Bronchial epithelial cell (primary cell): ENCODE results near the gene RAD51B. TPM values are rescaled to one million over a fixed set of nuclear protein-coding genes. Genes with fewer than 3 reads are reported as not detected.

ENCODE experiments used
- DNase-seq: peaks from one replicate; pipeline ENCODE4 v3.0.0-alpha.2; 2010; ENCODE audit warnings: low read depth
- FAIRE-seq: peaks from 2 replicates; lab custom pipeline; 2011; peaks lifted over from hg19 to GRCh38; lab: Jason Lieb, UNC
- H3K27me3 ChIP-seq: 2 replicates; pipeline ENCODE4 v1.5.1; 2011; ENCODE audit warnings: low read length; ENCODE audit not compliant: control insufficient read depth, insufficient read depth
- H3K36me3 ChIP-seq: 2 replicates; pipeline ENCODE4 v1.5.1; 2011; ENCODE audit warnings: low read length; ENCODE audit not compliant: control insufficient read depth, insufficient read depth
- H3K4me3 ChIP-seq: 2 replicates; pipeline ENCODE4 v1.5.1; 2011; ENCODE audit warnings: mild to moderate bottlenecking, low read depth, low read length, control low read depth
- CTCF ChIP-seq: IDR thresholded peaks from 2 replicates; pipeline ENCODE4 v1.5.1; 2011; ENCODE audit warnings: mild to moderate bottlenecking, moderate library complexity, low read length, control low read depth, inconsistent platforms; ENCODE audit not compliant: insufficient read depth, severe bottlenecking
- total RNA-seq: library from RNA; depleted of rRNA; stranded (reverse); fragments of >200 nt; gene quantifications from 2 replicates; pipeline ENCODE4 v1.2.1, GENCODE V29; 2014

Gene RAD51B
- total RNA-seq, 1 donor from 2014 or later: 12.1 TPM

- H3K36me3 ChIP-seq: no peaks in the 10 kb centered on the region
- TF ChIP-seq CTCF: no peak
- H3K27me3 ChIP-seq: no peaks in the 10 kb centered on the region
- H3K4me3 ChIP-seq: no peak overlapping the region
- FAIRE-seq (no peak), DNase-seq (peak; percentile 19)
Measured at GRCh38 chr14:68336165-68336564, 516.6 kb downstream of the RAD51B start.

- H3K27me3 ChIP-seq: no peaks in the 10 kb centered on the region
- no peak overlapping the region for H3K4me3 ChIP-seq
- DNase-seq (no peak), FAIRE-seq (no peak)
- no peak for TF ChIP-seq CTCF
- H3K36me3 ChIP-seq: no peaks in the 10 kb centered on the region
Measured at GRCh38 chr14:68337279-68337678, 517.7 kb downstream of the RAD51B start.

GRCh38 chr14:68340262-68340661 lies 520.7 kb downstream of the RAD51B start:
- H3K27me3 ChIP-seq: no peaks in the 10 kb centered on the region
- no peak overlapping the region for H3K4me3 ChIP-seq
- DNase-seq: no peak
- no peak for FAIRE-seq
- no peaks in the 10 kb centered on the region for H3K36me3 ChIP-seq
- no peak for TF ChIP-seq CTCF

- Histone ChIP-seq H3K4me3 (no peak overlapping the region), H3K36me3 (no peaks in the 10 kb centered on the region), H3K27me3 (no peaks in the 10 kb centered on the region)
- no peak for TF ChIP-seq CTCF
- FAIRE-seq: no peak
- DNase-seq: no peak
Measured at GRCh38 chr14:68341411-68342212, 522.0 kb downstream of the RAD51B start.

GRCh38 chr14:68342216-68342763 lies 522.7 kb downstream of the RAD51B start:
- FAIRE-seq (no peak), DNase-seq (no peak)
- no peak for TF ChIP-seq CTCF
- Histone ChIP-seq H3K4me3 (no peak overlapping the region), H3K27me3 (no peaks in the 10 kb centered on the region), H3K36me3 (no peaks in the 10 kb centered on the region)
